HPDE6-E6E7 (cell line): ENCODE measurements around the gene SOX14.

Experiments
- DNase-seq: peaks from one replicate; pipeline ENCODE4 v3.0.0; 2011; ENCODE audit warnings: missing footprints; ENCODE audit errors: extremely low spot score

Gene SOX14

GRCh38 chr3:137768361-137769321 lies 4.5 kb downstream of the SOX14 start:
- DNase-seq: no peak

- DNase-seq: no peak
These were observed 5.4 kb downstream of the SOX14 start for GRCh38 chr3:137769322-137770065.

GRCh38 chr3:137770066-137770834 lies 6.1 kb downstream of the SOX14 start:
- DNase-seq: no peak

GRCh38 chr3:137770835-137771399 lies 6.8 kb downstream of the SOX14 start:
- DNase-seq: no peak

GRCh38 chr3:137771401-137772213 lies 7.5 kb downstream of the SOX14 start:
- no peak for DNase-seq

- DNase-seq: no peak
These were observed 8.3 kb downstream of the SOX14 start for GRCh38 chr3:137772214-137772955.

GRCh38 chr3:137778941-137779340 lies 14.8 kb downstream of the SOX14 start:
- DNase-seq: no peak

GRCh38 chr3:137787529-137787928 lies 23.4 kb downstream of the SOX14 start:
- DNase-seq: no peak

- DNase-seq: no peak
These were observed 25.1 kb downstream of the SOX14 start for GRCh38 chr3:137789236-137789635.

GRCh38 chr3:137792626-137793271 lies 28.6 kb downstream of the SOX14 start:
- DNase-seq: no peak

- no peak for DNase-seq
These were observed 32.9 kb downstream of the SOX14 start for GRCh38 chr3:137796993-137797392.

GRCh38 chr3:137803215-137803614 lies 39.1 kb downstream of the SOX14 start:
- DNase-seq: no peak

GRCh38 chr3:137807998-137808397 lies 43.9 kb downstream of the SOX14 start:
- no peak for DNase-seq

- DNase-seq: no peak
These were observed 45.4 kb downstream of the SOX14 start for GRCh38 chr3:137809509-137809908.

GRCh38 chr3:137812023-137812422 lies 47.9 kb downstream of the SOX14 start:
- DNase-seq: no peak

GRCh38 chr3:137815251-137815650 lies 51.1 kb downstream of the SOX14 start:
- no peak for DNase-seq
